Aorta (tissue), 5 donors: ENCODE measurements around the gene RPL4. TPM values are rescaled to one million over a fixed set of nuclear protein-coding genes. Genes with fewer than 3 reads are reported as not detected.
"Not testable (repeated sequence)": the region's sequence is repeated elsewhere in the genome, so short reads cannot be mapped to it uniquely, and the experiment has no call there.

Experiments
- ATAC-seq: fragments of 200-7000 bp; cut with Tn5 transposase; one replicate; pipeline ENCODE4 v1.9.1; 2022; ENCODE audit warnings: moderate library complexity; ENCODE audit not compliant: low FRiP score
- DNase-seq, 2 donors: peaks; one replicate each; pipeline ENCODE4 v3.0.0-alpha.2; 2020
- H3K27ac ChIP-seq, 2 donors: one replicate each; pipeline ENCODE4 v1.5.1; 2013; ENCODE audit warnings: low read length in 2 of 2, mild to moderate bottlenecking in 2 of 2, moderate library complexity in 2 of 2, control low read depth in 1 of 2, inconsistent platforms in 1 of 2, low read depth in 1 of 2
- H3K27me3 ChIP-seq, 2 donors: one replicate each; pipeline ENCODE4 v1.6.1; 2013; ENCODE audit warnings: control low read depth in 1 of 2, low read length in 1 of 2, mild to moderate bottlenecking in 1 of 2, moderate library complexity in 1 of 2; ENCODE audit not compliant: insufficient read depth in 2 of 2, control insufficient read depth in 1 of 2
- H3K36me3 ChIP-seq, 2 donors: one replicate each; pipeline ENCODE4 v1.6.1; 2013; ENCODE audit warnings: control low read depth in 1 of 2, low read length in 1 of 2, mild to moderate bottlenecking in 1 of 2; ENCODE audit not compliant: insufficient read depth in 2 of 2, control insufficient read depth in 1 of 2
- H3K4me1 ChIP-seq, 2 donors: one replicate each; pipeline ENCODE4 v1.6.1; 2013; ENCODE audit warnings: low read length in 2 of 2, control low read depth in 1 of 2, mild to moderate bottlenecking in 1 of 2, moderate library complexity in 1 of 2; ENCODE audit not compliant: insufficient read depth in 2 of 2, control insufficient read depth in 1 of 2
- H3K4me3 ChIP-seq, 2 donors: one replicate each; pipeline ENCODE4 v1.5.1; 2013; ENCODE audit warnings: low read length in 2 of 2, control low read depth in 1 of 2, mild to moderate bottlenecking in 1 of 2
- H3K9me3 ChIP-seq: one replicate; pipeline ENCODE4 v1.6.1; 2013; ENCODE audit warnings: mild to moderate bottlenecking, low read length; ENCODE audit not compliant: control insufficient read depth
- WGBS, 2 donors: extraction: QIAGEN DNeasy Blood & Tissue Kit; methylation state at CpG; one replicate each; pipeline ENCODE4 v1.1.7; 2013; 5-methylcytosine and 5-hydroxymethylcytosine counted together
- intact Hi-C, 2 donors: fragments of 100-400 bp; cut with DNase I; formaldehyde crosslinking; loops; one replicate each; pipeline versions ENCODE4 v1.14.2 to v1.15.0; 2022
- polyA plus RNA-seq, 2 donors: library from polyadenylated mRNA; stranded (reverse); fragments of 200-250 nt; gene quantifications; one replicate each; pipeline ENCODE4 v1.2.3, GENCODE V29; 2013
- total RNA-seq, 2 donors: library from RNA; stranded (reverse); fragmentation: NEBNext Ultra II Directional; extraction: Animal tissue kit (Norgen Biotek cat#: 25700); gene quantifications; one replicate each; pipeline ENCODE4 v1.2.1, GENCODE V29; 2021
- donor health status: healthy with polysubstance abuse.
- donor health status: Bipolar disorder and iron deficiency.
- donor health status: DM: no; HTN: no; CAD: no.
- donor health status: DM: no; HTN: no; CAD: no.
- donor health status: DM: yes; HTN: yes; CAD: no.

RPL4 gene
- total and polyA plus RNA-seq, 4 donors = 1,651 to 4,650 (median 2,383) TPM

- intact Hi-C loops = no loop called here
- no peak overlapping the region for H3K4me3 ChIP-seq
- H3K9me3 ChIP-seq = no peaks in the 10 kb centered on the region
- ATAC-seq (no peak), DNase-seq (no peak)
- no peaks in the 10 kb centered on the region for H3K36me3 ChIP-seq
- WGBS, 2 donors = 91 to 93% methylated on average over 3 of the region's 3 CpGs
- no peaks in the 10 kb centered on the region for H3K27me3 ChIP-seq
- peaks cover 0 to 2% of the 10 kb centered on the region in 2 donors for H3K4me1 ChIP-seq
- no peak overlapping the region for H3K27ac ChIP-seq
Measured at GRCh38 chr15:66508293-66508883, 3.7 kb upstream of the RPL4 start.

- no peak for DNase-seq
- Histone ChIP-seq H3K27ac (no peak overlapping the region), H3K36me3 (no peaks in the 10 kb centered on the region), H3K4me1 (peaks cover 0 to 6% of the 10 kb centered on the region in 2 donors), H3K9me3 (no peaks in the 10 kb centered on the region), H3K4me3 (peak overlapping the region in 1 of 2 donors; percentile 96), H3K27me3 (no peaks in the 10 kb centered on the region)
- no peak for ATAC-seq
- WGBS, 2 donors = 18 to 33% methylated on average over 4 of the region's 4 CpGs
- intact Hi-C loops = no loop called here
Measured at GRCh38 chr15:66505818-66506217, 1.2 kb upstream of the RPL4 start.

DNA sequence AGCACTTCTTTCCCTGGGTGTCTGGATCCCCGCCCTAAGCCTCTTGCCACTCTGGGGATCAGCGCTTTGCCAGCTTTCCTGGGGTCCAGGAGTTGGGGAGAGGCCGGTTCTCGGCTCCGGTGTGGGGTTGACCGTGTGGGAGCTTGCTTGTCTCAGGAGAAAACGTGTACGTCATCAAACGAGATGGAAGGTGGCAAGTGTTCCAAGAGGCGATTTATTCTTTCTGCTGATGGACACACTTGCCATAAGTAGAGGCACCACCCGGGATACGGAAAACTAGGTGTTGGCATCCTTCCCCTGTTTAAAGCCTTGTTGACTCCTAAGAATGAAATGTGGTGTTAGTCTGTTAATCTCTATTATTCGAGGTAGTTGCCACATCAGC is 766 bp upstream of the RPL4 start:
- WGBS, 2 donors = 0% methylated on average over 13 of the region's 13 CpGs
- ATAC-seq (peak; percentile 28), DNase-seq (no peak)
- Histone ChIP-seq H3K4me1 (peaks cover 0 to 6% of the 10 kb centered on the region in 2 donors), H3K9me3 (no peaks in the 10 kb centered on the region), H3K36me3 (no peaks in the 10 kb centered on the region), H3K27me3 (no peaks in the 10 kb centered on the region), H3K27ac (peak overlapping the region; percentile 15 to 79), H3K4me3 (peak overlapping the region; percentile 70 to 96)
- intact Hi-C loops = no loop called here

GRCh38 chr15:66503780-66504562 is 684 bp downstream of the RPL4 start:
- peak overlapping the region; percentile 59 to 77 for H3K27ac ChIP-seq
- no peaks in the 10 kb centered on the region for H3K9me3 ChIP-seq
- DNase-seq (no peak), ATAC-seq (no peak)
- intact Hi-C loops = no loop called here
- no peaks in the 10 kb centered on the region for H3K36me3 ChIP-seq
- H3K27me3 ChIP-seq = no peaks in the 10 kb centered on the region
- peaks cover 0 to 6% of the 10 kb centered on the region in 2 donors for H3K4me1 ChIP-seq
- WGBS, 2 donors = 1% methylated on average over 12 of the region's 12 CpGs
- peak overlapping the region; percentile 70 to 96 for H3K4me3 ChIP-seq

DNA sequence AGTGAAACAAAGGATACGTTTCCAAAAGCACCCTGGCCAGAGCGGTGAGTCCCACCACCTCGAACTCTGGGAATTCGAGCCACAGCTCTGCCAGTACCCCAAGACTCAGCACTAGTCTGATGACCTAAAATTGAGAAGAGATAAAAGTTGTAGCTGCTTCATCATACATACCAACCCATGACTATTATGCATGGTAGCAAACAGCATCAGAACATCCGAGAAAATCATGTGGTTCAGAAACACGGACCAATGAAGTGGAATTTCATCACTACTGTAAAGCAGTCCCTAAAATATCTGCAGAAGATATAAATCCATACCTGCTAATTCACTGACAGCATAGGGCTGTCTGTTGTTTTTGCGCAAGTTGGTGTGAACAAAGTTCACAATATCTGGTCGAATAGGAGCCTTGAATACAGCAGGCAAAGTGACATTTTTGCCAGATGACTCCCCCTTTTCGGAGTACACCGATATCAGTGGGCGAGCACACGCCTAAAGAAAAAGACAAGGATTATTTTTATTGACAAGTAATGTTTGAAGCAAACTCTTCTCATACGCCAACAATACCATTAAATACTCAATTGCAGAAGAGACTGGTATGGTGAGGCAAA is 1.5 kb downstream of the RPL4 start:
- H3K9me3 ChIP-seq, DNase-seq, H3K36me3 ChIP-seq, ATAC-seq, intact Hi-C loops, H3K27ac ChIP-seq, H3K27me3 ChIP-seq, H3K4me1 ChIP-seq: not testable (repeated sequence)
- 60 to 62% methylated on average over 13 of the region's 13 CpGs for WGBS, 2 donors
- peak overlapping the region in 1 of 2 donors; percentile 96 for H3K4me3 ChIP-seq

GRCh38 chr15:66502491-66502890 is 2.2 kb downstream of the RPL4 start:
- Histone ChIP-seq H3K4me3 (no peak overlapping the region), H3K36me3 (no peaks in the 10 kb centered on the region), H3K27me3 (no peaks in the 10 kb centered on the region), H3K4me1 (peaks cover 0 to 6% of the 10 kb centered on the region in 2 donors), H3K9me3 (no peaks in the 10 kb centered on the region), H3K27ac (no peak overlapping the region)
- intact Hi-C loops = no loop called here
- DNase-seq (no peak), ATAC-seq (no peak)
- WGBS, 2 donors = 73 to 74% methylated on average over 10 of the region's 10 CpGs

DNA sequence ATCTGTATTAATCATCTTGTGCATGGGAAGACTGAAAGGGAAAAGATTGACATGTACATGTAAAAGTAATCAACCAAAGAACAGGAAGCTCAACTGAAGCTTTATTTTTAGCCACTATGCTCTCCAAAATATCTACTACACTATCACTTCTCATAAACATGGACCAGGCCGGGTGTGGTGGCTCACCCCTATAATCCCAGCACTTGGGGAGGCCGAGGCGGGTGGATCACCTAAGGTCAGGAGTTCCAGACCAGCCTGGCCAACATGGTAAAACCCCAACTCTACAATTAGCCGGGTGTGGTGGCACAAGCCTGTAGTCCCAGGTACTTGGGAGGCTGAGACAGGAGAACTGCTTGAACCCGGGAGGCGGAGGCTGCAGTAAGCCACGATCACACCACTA is 4.3 kb downstream of the RPL4 start:
- ATAC-seq, DNase-seq, H3K4me3 ChIP-seq, H3K9me3 ChIP-seq, intact Hi-C loops, H3K36me3 ChIP-seq, H3K27me3 ChIP-seq, H3K4me1 ChIP-seq, H3K27ac ChIP-seq: not testable (repeated sequence)
- whole genome bisulfite sequencing, 2 donors = 85 to 86% methylated on average over 7 of the region's 7 CpGs

DNA sequence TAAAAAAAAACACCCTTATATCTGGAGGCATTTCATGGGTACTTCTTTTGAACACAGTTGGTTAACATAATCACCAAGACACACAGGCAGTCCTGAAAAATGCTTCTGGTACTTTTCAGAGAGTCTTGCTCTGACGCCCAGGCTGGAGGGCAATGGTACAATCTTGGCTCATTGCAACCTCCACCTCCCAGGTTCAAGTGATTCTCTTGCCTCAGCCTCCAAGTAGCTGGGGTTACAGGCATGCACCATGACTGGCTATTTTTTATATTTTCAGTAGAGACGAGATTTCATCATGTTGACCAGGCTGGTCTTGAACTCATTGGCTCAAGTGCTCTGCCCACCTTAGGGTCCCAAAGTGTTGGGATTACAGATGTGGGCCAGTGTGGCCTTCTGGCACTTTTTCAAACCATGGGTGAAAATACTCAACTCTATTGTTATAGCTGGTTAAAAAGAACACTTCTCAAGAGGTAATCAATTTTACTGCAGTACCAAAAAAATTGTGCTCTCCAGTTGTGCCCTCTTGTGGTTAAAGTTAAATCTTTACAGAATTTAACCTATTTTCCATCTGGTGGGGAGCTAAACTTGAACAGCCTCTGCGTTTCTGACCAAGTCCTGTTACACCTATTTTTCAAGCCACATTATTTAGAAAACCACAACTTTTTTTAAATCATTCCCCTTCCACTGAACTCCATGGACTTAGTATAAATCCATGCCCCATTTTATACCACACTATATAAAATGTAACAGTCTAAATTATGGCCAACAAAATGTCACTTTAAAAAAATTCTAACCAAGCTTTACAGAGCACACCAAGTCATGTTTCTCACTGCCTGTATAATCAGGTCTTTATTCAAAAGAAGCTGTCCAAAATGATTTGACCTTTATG is 5.9 kb downstream of the RPL4 start:
- WGBS, 2 donors = 27 to 34% methylated on average over 3 of the region's 3 CpGs
- peaks cover 0 to 4% of the 10 kb centered on the region in 2 donors for H3K4me1 ChIP-seq
- ATAC-seq (no peak), DNase-seq (no peak)
- H3K27ac ChIP-seq = no peak overlapping the region
- H3K9me3 ChIP-seq = no peaks in the 10 kb centered on the region
- intact Hi-C loops = loop anchor here in 1 of 2 donors (5.0 kb wide), 1 partner anchor 111 kb away; the partner anchor contains the start of gene MAP2K1
- H3K4me3 ChIP-seq = no peak overlapping the region
- H3K27me3 ChIP-seq = no peaks in the 10 kb centered on the region
- H3K36me3 ChIP-seq = peaks cover 3 to 4% of the 10 kb centered on the region in 2 donors
